ENCODE results near the gene LEP. TPM values are rescaled to one million over a fixed set of nuclear protein-coding genes. Genes with fewer than 3 reads are reported as not detected.

The LEP gene
- polyA plus RNA-seq, 4 donors, result 0.25 TPM; not detected in 3

DNA sequence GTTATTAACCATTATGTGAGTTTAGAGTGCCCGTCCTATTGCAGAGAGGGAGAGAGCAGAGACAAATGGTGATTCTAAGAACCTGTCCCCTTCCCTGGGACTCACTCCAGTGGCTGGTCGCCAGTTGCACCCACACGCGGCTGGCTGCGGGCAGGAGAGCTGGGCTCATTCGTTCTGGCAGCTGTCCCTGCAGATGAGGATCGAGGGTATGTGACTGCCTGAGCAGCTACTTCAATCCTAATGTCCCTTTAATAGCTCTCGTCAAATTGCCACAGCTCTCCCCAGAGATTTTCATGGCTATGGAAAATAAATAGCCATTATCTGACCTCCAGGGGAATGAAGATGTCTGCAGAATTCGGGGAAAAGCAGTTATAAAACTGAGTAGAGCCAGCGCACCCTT, 61.1 kb downstream of the LEP start:
- Histone ChIP-seq H3K9me3 (ENCODE audit: control insufficient read depth in 2 of 2, insufficient read depth in 1 of 2, low read depth in 1 of 2, low read length in 1 of 2) (no peaks in the 10 kb centered on the region), H3K4me1 (ENCODE audit: control insufficient read depth in 3 of 3, insufficient read depth in 2 of 3, low read depth in 1 of 3, low read length in 2 of 3) (peaks cover 0 to 7% (median 3%) of the 10 kb centered on the region in 3 donors), H3K36me3 (ENCODE audit: control insufficient read depth in 3 of 3, insufficient read depth in 2 of 3, low read depth in 1 of 3, low read length in 3 of 3) (peaks cover 5 to 29% (median 7%) of the 10 kb centered on the region in 3 donors), H3K27me3 (ENCODE audit: control insufficient read depth in 3 of 3, insufficient read depth in 3 of 3, low read length in 3 of 3) (no peaks in the 10 kb centered on the region), H3K27ac (ENCODE audit: low read depth in 1 of 3, low read length in 2 of 3) (no peak overlapping the region), H3K4me3 (ENCODE audit: low read depth in 1 of 3, low read length in 3 of 3) (no peak overlapping the region)
- no peak for FAIRE-seq
- no peak for DNase-seq
- WGBS, 3 donors, result 56 to 73% (median 66%) methylated on average over 10 of the region's 10 CpGs

DNA sequence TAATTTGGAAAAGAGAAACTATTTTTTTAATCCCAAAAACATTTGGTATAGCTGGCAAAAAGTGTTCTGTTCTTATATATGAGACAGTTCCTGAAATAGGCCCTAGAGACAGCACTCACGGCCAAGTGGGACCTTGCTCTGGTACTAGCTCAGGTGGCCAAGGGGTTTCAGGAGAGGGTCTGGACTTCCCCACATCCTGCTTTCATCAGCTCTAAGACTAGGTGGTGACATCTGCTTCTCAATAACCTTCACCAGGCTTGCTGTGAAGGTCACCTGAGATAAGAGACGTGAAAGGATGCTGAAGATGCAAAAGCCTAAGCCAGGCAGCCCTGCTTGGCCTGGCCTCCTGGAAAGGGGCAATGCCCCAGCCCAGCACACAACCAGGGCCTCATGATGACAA, 62.1 kb downstream of the LEP start:
- DNase-seq (no peak), FAIRE-seq (no peak)
- no peak overlapping the region for H3K4me3 ChIP-seq (ENCODE audit: low read depth in 1 of 3, low read length in 3 of 3)
- no peaks in the 10 kb centered on the region for H3K9me3 ChIP-seq (ENCODE audit: control insufficient read depth in 2 of 2, insufficient read depth in 1 of 2, low read depth in 1 of 2, low read length in 1 of 2)
- H3K27me3 ChIP-seq (ENCODE audit: control insufficient read depth in 3 of 3, insufficient read depth in 3 of 3, low read length in 3 of 3), result no peaks in the 10 kb centered on the region
- peaks cover 0 to 7% (median 3%) of the 10 kb centered on the region in 3 donors for H3K4me1 ChIP-seq (ENCODE audit: control insufficient read depth in 3 of 3, insufficient read depth in 2 of 3, low read depth in 1 of 3, low read length in 2 of 3)
- peaks cover 5 to 34% (median 8%) of the 10 kb centered on the region in 3 donors for H3K36me3 ChIP-seq (ENCODE audit: control insufficient read depth in 3 of 3, insufficient read depth in 2 of 3, low read depth in 1 of 3, low read length in 3 of 3)
- H3K27ac ChIP-seq (ENCODE audit: low read depth in 1 of 3, low read length in 2 of 3), result no peak overlapping the region
- WGBS, 3 donors, result 92 to 97% (median 92%) methylated on average over 2 of the region's 2 CpGs

DNA sequence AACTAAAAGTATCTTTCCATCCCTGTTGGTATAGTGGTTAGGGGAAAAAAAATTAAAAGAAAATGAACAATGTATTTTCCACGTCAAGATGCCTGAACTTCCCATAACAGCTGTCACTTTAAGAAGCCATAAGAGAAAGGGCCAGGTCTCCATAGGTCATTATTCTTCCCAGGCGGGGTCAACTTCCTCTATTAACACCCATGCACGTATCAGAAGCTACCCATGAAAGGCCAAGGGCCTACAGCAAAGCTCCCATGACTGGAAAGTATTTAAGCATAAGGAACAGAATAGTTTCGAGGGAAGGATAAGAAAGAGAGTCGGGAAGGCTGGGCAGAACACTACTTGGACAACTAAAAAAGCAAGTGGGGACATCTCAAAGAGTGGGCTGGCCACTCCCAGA, 62.6 kb downstream of the LEP start:
- Histone ChIP-seq H3K27me3 (ENCODE audit: control insufficient read depth in 3 of 3, insufficient read depth in 3 of 3, low read length in 3 of 3) (no peaks in the 10 kb centered on the region), H3K9me3 (ENCODE audit: control insufficient read depth in 2 of 2, insufficient read depth in 1 of 2, low read depth in 1 of 2, low read length in 1 of 2) (no peaks in the 10 kb centered on the region), H3K27ac (ENCODE audit: low read depth in 1 of 3, low read length in 2 of 3) (no peak overlapping the region), H3K36me3 (ENCODE audit: control insufficient read depth in 3 of 3, insufficient read depth in 2 of 3, low read depth in 1 of 3, low read length in 3 of 3) (peaks cover 5 to 37% (median 8%) of the 10 kb centered on the region in 3 donors), H3K4me1 (ENCODE audit: control insufficient read depth in 3 of 3, insufficient read depth in 2 of 3, low read depth in 1 of 3, low read length in 2 of 3) (peaks cover 0 to 5% (median 3%) of the 10 kb centered on the region in 3 donors), H3K4me3 (ENCODE audit: low read depth in 1 of 3, low read length in 3 of 3) (no peak overlapping the region)
- FAIRE-seq (no peak), DNase-seq (no peak)
- WGBS, 3 donors, result 74 to 81% (median 77%) methylated on average over 5 of the region's 5 CpGs

DNA sequence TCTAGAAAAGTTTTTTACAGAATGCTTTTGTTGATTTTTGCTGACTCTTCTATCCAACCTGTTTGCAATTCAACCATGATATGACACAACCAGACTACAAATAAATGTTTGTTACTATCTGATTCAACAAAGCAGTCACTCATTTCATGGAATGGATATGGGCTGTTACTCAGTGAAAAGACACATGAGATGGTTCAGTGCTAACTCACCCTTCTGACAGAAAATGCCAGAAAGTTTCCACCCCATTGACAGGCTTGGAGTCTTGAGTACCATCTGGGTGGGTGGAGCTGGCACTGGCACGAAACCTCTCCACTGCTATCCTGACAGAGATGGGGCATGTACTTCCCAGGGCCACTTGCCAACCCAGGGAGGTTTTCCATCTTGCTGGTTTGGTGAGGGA, 63.1 kb downstream of the LEP start:
- no peak for FAIRE-seq
- H3K36me3 ChIP-seq (ENCODE audit: control insufficient read depth in 3 of 3, insufficient read depth in 2 of 3, low read depth in 1 of 3, low read length in 3 of 3), result peaks cover 5 to 38% (median 8%) of the 10 kb centered on the region in 3 donors

DNA sequence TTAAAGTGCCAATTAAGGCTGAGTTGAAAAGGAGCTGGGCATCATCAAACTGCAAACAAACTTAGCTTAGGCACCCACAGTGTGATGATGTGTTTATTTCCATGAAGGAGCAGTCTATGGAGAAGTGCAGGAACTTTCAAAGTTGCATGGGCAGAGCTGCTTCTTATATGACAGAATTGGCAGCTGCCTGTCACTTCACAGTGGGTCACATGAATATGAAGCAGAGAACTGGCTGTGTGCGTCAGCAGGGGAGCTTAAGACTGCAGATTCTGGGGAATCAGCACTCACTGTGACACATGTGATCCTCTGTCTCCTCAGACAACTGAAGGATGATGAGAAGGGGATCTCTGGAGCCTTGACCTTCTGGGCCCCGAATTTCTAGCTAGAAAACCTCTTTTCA, 66.0 kb downstream of the LEP start:
- Histone ChIP-seq H3K4me3 (ENCODE audit: low read depth in 1 of 3, low read length in 3 of 3) (no peak overlapping the region), H3K27ac (ENCODE audit: low read depth in 1 of 3, low read length in 2 of 3) (no peak overlapping the region), H3K4me1 (ENCODE audit: control insufficient read depth in 3 of 3, insufficient read depth in 2 of 3, low read depth in 1 of 3, low read length in 2 of 3) (no peaks in the 10 kb centered on the region), H3K36me3 (ENCODE audit: control insufficient read depth in 3 of 3, insufficient read depth in 2 of 3, low read depth in 1 of 3, low read length in 3 of 3) (peaks cover 16 to 51% (median 17%) of the 10 kb centered on the region in 3 donors), H3K27me3 (ENCODE audit: control insufficient read depth in 3 of 3, insufficient read depth in 3 of 3, low read length in 3 of 3) (no peaks in the 10 kb centered on the region), H3K9me3 (ENCODE audit: control insufficient read depth in 2 of 2, insufficient read depth in 1 of 2, low read depth in 1 of 2, low read length in 1 of 2) (no peaks in the 10 kb centered on the region)
- no peak for DNase-seq
- FAIRE-seq, result no peak
- WGBS, 3 donors, result 88 to 97% (median 96%) methylated on average over 2 of the region's 2 CpGs

More for the DNA sequence above, 63.1 kb downstream of the LEP start:
- Histone ChIP-seq H3K27me3 (ENCODE audit: control insufficient read depth in 3 of 3, insufficient read depth in 3 of 3, low read length in 3 of 3) (no peaks in the 10 kb centered on the region), H3K27ac (ENCODE audit: low read depth in 1 of 3, low read length in 2 of 3) (no peak overlapping the region), H3K4me1 (ENCODE audit: control insufficient read depth in 3 of 3, insufficient read depth in 2 of 3, low read depth in 1 of 3, low read length in 2 of 3) (peaks cover 0 to 1% (median 0%) of the 10 kb centered on the region in 3 donors), H3K9me3 (ENCODE audit: control insufficient read depth in 2 of 2, insufficient read depth in 1 of 2, low read depth in 1 of 2, low read length in 1 of 2) (no peaks in the 10 kb centered on the region), H3K4me3 (ENCODE audit: low read depth in 1 of 3, low read length in 3 of 3) (no peak overlapping the region)
- WGBS, 3 donors, result 92 to 100% (median 96%) methylated on average over 1 of the region's 1 CpG
- no peak for DNase-seq

Other genes with a start within 250 kb of the LEP start
- gene LRRC4, start 209.8 kb upstream of the LEP start, polyA plus RNA-seq, result 1 to 10 TPM in 1 of 4 donors, under 1 TPM in 3; 0.27 to 1.6 (median 0.79) TPM
- gene RBM28, start 102.6 kb downstream of the LEP start, polyA plus RNA-seq, result 10 to 100 TPM; 11.2 to 23.2 (median 14.6) TPM
- gene PRRT4, start 120.4 kb downstream of the LEP start, polyA plus RNA-seq, result 1 to 10 TPM in 1 of 4 donors, under 1 TPM in 1, not detected in 2; 0.49 to 1.3 TPM
- gene IMPDH1, start 168.7 kb downstream of the LEP start, polyA plus RNA-seq, result 10 to 100 TPM in 3 of 4 donors, 1 to 10 TPM in 1; 4.5 to 19.0 (median 10.9) TPM
- 10 to 100 TPM in 2 of 4 donors, 1 to 10 TPM in 2; 1.8 to 19.1 (median 8.8) TPM for gene HILPDA, start 214.6 kb downstream of the LEP start, polyA plus RNA-seq
- gene METTL2B, start 235.5 kb downstream of the LEP start, polyA plus RNA-seq, result 10 to 100 TPM in 2 of 4 donors, 1 to 10 TPM in 2; 7.4 to 21.3 (median 11.2) TPM